HuH-7.5 (cell line): ENCODE data around the gene EMC7.

Source experiments
- DNase-seq: peaks from one replicate; pipeline ENCODE4 v3.0.0; 2011; ENCODE audit warnings: low spot score

Gene EMC7

GRCh38 chr15:34038871-34039789, 62.5 kb downstream of the EMC7 start, which contains the start of gene AVEN:
Gene AVEN (minus strand): TSS chr15:34039204. CDS start chr15:34039046, 158 bp downstream.
- DNase-seq = peak; percentile 23

GRCh38 chr15:34038023-34038870, 63.4 kb downstream of the EMC7 start:
- DNase-seq = peak; percentile 45
